ENCODE measurements around the gene SPIRE1. TPM values are rescaled to one million over a fixed set of nuclear protein-coding genes. Genes with fewer than 3 reads are reported as not detected.

The SPIRE1 gene
- total and polyA plus RNA-seq, 2 of the 4 experiments (the other 2 are of a cell fraction): 11.6 to 31.4 TPM

GRCh38 chr18:12449051-12449785 is 208.7 kb downstream of the SPIRE1 start:
- H4K20me1 ChIP-seq (ENCODE audit: insufficient read depth, low read length): no peaks in the 10 kb centered on the region
- ATAC-seq (ENCODE audit: low read depth): no peak
- no peak overlapping the region for H4K5ac ChIP-seq (ENCODE audit: low read depth, low read length)
- intact Hi-C loops (cut with micrococcal nuclease): no loop called here
- no TSS peak for BruUV-seq (replicated peaks)
- H4K8ac ChIP-seq (ENCODE audit: low read depth in 2 of 2, low read length in 2 of 2): no peak overlapping the region
- H3K27ac ChIP-seq (ENCODE audit: insufficient read depth, low read length): no peak overlapping the region
- peaks cover 8% of the 10 kb centered on the region for H3K9me1 ChIP-seq (ENCODE audit: insufficient read depth, low read length)
- in situ Hi-C loops (cut with MboI; ENCODE audit: low sequenced_read_pairs): no loop called here
- H3K9ac ChIP-seq (ENCODE audit: low read depth, low read length): no peak overlapping the region
- no peak overlapping the region for H2AK5ac ChIP-seq (ENCODE audit: low read depth, low read length)
- DNase-seq: no peak
- no peak overlapping the region for H2BK15ac ChIP-seq (ENCODE audit: low read depth, low read length)
- H2BK5ac ChIP-seq (ENCODE audit: low read depth, low read length, poor library complexity, severe bottlenecking): no peak overlapping the region
- TF ChIP-seq MAFK (IDR thresholded peaks at IDR 0.05; ENCODE audit: low read depth, low read length) (0 out of 2 replicates have a peak, but pooled peaks have one; percentile 21), CEBPB (IDR thresholded peaks at IDR 0.05; ENCODE audit: low read depth, low read length) (no peak)
- peaks cover under 1% of the 10 kb centered on the region for H3K9me3 ChIP-seq (ENCODE audit: control insufficient read depth, insufficient read depth, low read length)
- no peak overlapping the region for H3K23ac ChIP-seq (ENCODE audit: low read depth, low read length)
- H3K4me1 ChIP-seq (ENCODE audit: control insufficient read depth, insufficient read depth, low read length): no peaks in the 10 kb centered on the region
- no peaks in the 10 kb centered on the region; a peak in 1 of 4 replicates for H3K79me1 ChIP-seq (ENCODE audit: low read depth in 1 of 2, low read length in 2 of 2)
- no peak overlapping the region for H3K18ac ChIP-seq (ENCODE audit: low read depth, low read length)
- no peak overlapping the region for H2BK20ac ChIP-seq (ENCODE audit: low read depth, low read length)
- H2AFZ ChIP-seq (replicated peaks; ENCODE audit: low read length, poor library complexity): no peak overlapping the region
- H2AK9ac ChIP-seq (replicated peaks; ENCODE audit: low read depth, low read length, poor library complexity): no peak overlapping the region
- ChIA-PET CTCF (no interaction called here), POLR2A (ENCODE audit: unreplicated experiment) (no interaction called here)
- no peak overlapping the region for H3K56ac ChIP-seq (ENCODE audit: extremely low read depth, insufficient read depth, low read length)
- no peak overlapping the region for H4K91ac ChIP-seq (ENCODE audit: insufficient read depth, low read depth, low read length)
- H3K27me3 ChIP-seq (ENCODE audit: control insufficient read depth, insufficient read depth, low read length): no peaks in the 10 kb centered on the region
- H3K14ac ChIP-seq (replicated peaks; ENCODE audit: low read depth, low read length): no peak overlapping the region
- H3K4me3 ChIP-seq (ENCODE audit: insufficient read depth, low read depth, low read length): no peak overlapping the region
- H2BK120ac ChIP-seq (ENCODE audit: low read depth, low read length): no peak overlapping the region
- WGBS, 2 experiments (ENCODE audit: extremely low coverage in 2 of 2, insufficient read length in 1 of 2): 95% methylated on average over 15 of the region's 27 CpGs; no CpG with 5 or more reads in 1 of the 2 experiments
- dilution Hi-C loops (cut with HindIII; ENCODE audit: low sequenced_read_pairs, unreplicated experiment): loop anchor here (25.0 kb wide), 1 partner anchor 338 kb away; no protein-coding TSS in a partner anchor
- H3K4me2 ChIP-seq (ENCODE audit: low read depth, low read length): no peak overlapping the region
- H3K36me3 ChIP-seq (ENCODE audit: control insufficient read depth, insufficient read depth, low read length): peaks cover 22% of the 10 kb centered on the region
- no peak overlapping the region for H3K4ac ChIP-seq (ENCODE audit: low read depth, low read length)

Measured in IMR-90 (cell line).